Measurements from ENCODE around the gene PMF1. TPM values are rescaled to one million over a fixed set of nuclear protein-coding genes. Genes with fewer than 3 reads are reported as not detected.

PMF1 gene
- total and polyA plus RNA-seq, 2 of the 13 experiments (the other 11 are each of a cell fraction or from before 2014, with no cell fraction given), result 72.5 to 89.0 TPM

DNA sequence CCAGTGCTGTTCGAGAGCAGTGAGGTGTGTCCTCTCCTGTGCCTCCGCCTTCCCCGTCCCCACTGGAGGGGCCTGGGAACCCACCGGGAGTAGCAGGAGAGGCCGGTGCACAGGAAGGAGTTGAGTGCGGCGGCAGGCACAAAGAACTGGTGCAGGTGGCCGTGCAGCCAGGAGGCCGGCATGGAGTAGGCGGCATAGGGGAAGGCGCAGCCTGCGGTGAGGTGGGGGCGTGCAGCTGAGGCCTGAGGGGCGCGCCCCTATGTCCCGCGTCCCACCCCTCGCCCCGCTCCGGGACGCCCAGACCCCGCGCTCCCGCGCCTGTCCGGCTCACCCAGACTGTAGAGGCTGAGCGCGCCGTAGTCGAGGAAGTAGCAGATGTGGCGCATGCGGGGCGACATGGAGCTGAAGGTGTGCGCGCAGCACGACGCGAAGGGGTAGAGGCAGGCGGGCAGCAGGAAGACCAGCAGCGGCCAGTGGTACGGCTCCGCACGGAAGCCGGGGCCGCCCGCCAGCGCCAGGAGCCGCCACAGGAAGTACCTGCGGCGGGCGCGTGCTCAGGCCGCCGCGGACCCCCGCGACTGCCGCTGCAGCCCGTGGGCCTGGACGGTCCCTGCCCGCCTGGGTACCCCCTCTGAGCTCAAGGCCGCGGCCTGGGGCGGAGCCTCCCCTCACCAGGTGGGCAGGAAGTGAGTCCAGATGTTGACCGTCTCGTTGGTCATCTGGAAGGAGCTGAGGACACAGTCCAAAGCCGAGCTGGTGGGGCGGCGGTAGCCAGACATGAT is 32.8 kb downstream of the PMF1 start (continued):
- TF ChIP-seq, protein P1, sequence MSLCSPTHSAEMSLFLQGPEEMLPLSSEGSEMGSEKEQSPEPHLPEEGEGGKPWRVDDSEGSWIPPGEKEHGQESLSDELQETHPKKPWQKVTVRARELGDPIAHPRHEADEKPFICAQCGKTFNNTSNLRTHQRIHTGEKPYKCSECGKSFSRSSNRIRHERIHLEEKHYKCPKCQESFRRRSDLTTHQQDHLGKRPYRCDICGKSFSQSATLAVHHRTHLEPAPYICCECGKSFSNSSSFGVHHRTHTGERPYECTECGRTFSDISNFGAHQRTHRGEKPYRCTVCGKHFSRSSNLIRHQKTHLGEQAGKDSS (CRISPR knock-in tag; IDR thresholded peaks at IDR 0.05; ENCODE audit: borderline replicate concordance, low read depth), result 0 out of 2 replicates have a peak, but pooled peaks have one; percentile 45
- TF ChIP-seq, protein P2, sequence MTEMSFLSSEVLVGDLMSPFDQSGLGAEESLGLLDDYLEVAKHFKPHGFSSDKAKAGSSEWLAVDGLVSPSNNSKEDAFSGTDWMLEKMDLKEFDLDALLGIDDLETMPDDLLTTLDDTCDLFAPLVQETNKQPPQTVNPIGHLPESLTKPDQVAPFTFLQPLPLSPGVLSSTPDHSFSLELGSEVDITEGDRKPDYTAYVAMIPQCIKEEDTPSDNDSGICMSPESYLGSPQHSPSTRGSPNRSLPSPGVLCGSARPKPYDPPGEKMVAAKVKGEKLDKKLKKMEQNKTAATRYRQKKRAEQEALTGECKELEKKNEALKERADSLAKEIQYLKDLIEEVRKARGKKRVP (CRISPR knock-in tag; IDR thresholded peaks at IDR 0.05), result no peak
- TF ChIP-seq MXD4 (CRISPR knock-in tag; IDR thresholded peaks at IDR 0.05), result no peak
- TF ChIP-seq, protein P3, sequence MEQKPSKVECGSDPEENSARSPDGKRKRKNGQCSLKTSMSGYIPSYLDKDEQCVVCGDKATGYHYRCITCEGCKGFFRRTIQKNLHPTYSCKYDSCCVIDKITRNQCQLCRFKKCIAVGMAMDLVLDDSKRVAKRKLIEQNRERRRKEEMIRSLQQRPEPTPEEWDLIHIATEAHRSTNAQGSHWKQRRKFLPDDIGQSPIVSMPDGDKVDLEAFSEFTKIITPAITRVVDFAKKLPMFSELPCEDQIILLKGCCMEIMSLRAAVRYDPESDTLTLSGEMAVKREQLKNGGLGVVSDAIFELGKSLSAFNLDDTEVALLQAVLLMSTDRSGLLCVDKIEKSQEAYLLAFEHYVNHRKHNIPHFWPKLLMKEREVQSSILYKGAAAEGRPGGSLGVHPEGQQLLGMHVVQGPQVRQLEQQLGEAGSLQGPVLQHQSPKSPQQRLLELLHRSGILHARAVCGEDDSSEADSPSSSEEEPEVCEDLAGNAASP (CRISPR knock-in tag; IDR thresholded peaks at IDR 0.05; ENCODE audit: borderline replicate concordance), result no peak
- TF ChIP-seq ZSCAN22 (CRISPR knock-in tag; IDR thresholded peaks at IDR 0.05), result no peak
- TF ChIP-seq ZNF777 (CRISPR knock-in tag; IDR thresholded peaks at IDR 0.05), result no peak
- TF ChIP-seq YEATS2 (CRISPR knock-in tag; IDR thresholded peaks at IDR 0.05; ENCODE audit: borderline replicate concordance), result no peak
- no peak for TF ChIP-seq ZNF569 (CRISPR knock-in tag; IDR thresholded peaks at IDR 0.05; ENCODE audit: borderline replicate concordance)
- TF ChIP-seq SP5 (CRISPR knock-in tag; IDR thresholded peaks at IDR 0.05; ENCODE audit: borderline replicate concordance, low read depth), result no peak
- no peak for TF ChIP-seq ZKSCAN1 (IDR thresholded peaks at IDR 0.05; ENCODE audit: low read length)
- TF ChIP-seq, protein P4, sequence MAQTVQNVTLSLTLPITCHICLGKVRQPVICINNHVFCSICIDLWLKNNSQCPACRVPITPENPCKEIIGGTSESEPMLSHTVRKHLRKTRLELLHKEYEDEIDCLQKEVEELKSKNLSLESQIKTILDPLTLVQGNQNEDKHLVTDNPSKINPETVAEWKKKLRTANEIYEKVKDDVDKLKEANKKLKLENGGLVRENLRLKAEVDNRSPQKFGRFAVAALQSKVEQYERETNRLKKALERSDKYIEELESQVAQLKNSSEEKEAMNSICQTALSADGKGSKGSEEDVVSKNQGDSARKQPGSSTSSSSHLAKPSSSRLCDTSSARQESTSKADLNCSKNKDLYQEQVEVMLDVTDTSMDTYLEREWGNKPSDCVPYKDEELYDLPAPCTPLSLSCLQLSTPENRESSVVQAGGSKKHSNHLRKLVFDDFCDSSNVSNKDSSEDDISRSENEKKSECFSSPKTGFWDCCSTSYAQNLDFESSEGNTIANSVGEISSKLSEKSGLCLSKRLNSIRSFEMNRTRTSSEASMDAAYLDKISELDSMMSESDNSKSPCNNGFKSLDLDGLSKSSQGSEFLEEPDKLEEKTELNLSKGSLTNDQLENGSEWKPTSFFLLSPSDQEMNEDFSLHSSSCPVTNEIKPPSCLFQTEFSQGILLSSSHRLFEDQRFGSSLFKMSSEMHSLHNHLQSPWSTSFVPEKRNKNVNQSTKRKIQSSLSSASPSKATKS (CRISPR knock-in tag; IDR thresholded peaks at IDR 0.05), result no peak
- no peak for TF ChIP-seq ZNF672 (CRISPR knock-in tag; IDR thresholded peaks at IDR 0.05)
- TF ChIP-seq, protein P5, sequence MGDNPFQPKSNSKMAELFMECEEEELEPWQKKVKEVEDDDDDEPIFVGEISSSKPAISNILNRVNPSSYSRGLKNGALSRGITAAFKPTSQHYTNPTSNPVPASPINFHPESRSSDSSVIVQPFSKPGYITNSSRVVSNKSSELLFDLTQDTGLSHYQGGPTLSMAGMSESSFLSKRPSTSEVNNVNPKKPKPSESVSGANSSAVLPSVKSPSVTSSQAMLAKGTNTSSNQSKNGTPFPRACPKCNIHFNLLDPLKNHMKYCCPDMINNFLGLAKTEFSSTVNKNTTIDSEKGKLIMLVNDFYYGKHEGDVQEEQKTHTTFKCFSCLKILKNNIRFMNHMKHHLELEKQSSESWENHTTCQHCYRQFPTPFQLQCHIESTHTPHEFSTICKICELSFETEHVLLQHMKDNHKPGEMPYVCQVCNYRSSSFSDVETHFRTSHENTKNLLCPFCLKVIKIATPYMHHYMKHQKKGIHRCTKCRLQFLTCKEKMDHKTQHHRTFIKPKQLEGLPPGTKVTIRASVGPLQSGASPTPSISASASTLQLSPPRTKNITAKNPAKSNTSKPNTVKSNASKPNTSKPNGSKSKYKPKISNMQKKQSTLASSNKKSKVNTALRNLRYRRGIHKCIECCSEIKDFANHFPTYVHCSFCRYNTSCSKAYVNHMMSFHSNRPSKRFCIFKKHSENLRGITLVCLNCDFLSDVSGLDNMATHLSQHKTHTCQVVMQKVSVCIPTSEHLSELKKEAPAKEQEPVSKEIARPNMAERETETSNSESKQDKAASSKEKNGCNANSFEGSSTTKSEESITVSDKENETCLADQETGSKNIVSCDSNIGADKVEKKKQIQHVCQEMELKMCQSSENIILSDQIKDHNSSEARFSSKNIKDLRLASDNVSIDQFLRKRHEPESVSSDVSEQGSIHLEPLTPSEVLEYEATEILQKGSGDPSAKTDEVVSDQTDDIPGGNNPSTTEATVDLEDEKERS (CRISPR knock-in tag; IDR thresholded peaks at IDR 0.05), result no peak
- TF ChIP-seq ADNP (CRISPR knock-in tag; IDR thresholded peaks at IDR 0.05), result no peak
- TF ChIP-seq ARHGAP35 (CRISPR knock-in tag; IDR thresholded peaks at IDR 0.05; ENCODE audit: borderline replicate concordance), result no peak
- TF ChIP-seq ZBTB1 (CRISPR knock-in tag; IDR thresholded peaks at IDR 0.05; ENCODE audit: borderline replicate concordance), result no peak
- TF ChIP-seq, protein P6, sequence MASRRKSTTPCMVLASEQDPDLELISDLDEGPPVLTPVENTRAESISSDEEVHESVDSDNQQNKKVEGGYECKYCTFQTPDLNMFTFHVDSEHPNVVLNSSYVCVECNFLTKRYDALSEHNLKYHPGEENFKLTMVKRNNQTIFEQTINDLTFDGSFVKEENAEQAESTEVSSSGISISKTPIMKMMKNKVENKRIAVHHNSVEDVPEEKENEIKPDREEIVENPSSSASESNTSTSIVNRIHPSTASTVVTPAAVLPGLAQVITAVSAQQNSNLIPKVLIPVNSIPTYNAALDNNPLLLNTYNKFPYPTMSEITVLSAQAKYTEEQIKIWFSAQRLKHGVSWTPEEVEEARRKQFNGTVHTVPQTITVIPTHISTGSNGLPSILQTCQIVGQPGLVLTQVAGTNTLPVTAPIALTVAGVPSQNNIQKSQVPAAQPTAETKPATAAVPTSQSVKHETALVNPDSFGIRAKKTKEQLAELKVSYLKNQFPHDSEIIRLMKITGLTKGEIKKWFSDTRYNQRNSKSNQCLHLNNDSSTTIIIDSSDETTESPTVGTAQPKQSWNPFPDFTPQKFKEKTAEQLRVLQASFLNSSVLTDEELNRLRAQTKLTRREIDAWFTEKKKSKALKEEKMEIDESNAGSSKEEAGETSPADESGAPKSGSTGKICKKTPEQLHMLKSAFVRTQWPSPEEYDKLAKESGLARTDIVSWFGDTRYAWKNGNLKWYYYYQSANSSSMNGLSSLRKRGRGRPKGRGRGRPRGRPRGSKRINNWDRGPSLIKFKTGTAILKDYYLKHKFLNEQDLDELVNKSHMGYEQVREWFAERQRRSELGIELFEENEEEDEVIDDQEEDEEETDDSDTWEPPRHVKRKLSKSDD (CRISPR knock-in tag; IDR thresholded peaks at IDR 0.05; ENCODE audit: low read depth), result no peak; the same call in 1 of the 2 replicates

Data from HepG2 (cell line).